ENCODE data around the gene RFPL1.
"Not testable (repeated sequence)": the region's sequence is repeated elsewhere in the genome, so short reads cannot be mapped to it uniquely, and the experiment has no call there.

Gene RFPL1

DNA sequence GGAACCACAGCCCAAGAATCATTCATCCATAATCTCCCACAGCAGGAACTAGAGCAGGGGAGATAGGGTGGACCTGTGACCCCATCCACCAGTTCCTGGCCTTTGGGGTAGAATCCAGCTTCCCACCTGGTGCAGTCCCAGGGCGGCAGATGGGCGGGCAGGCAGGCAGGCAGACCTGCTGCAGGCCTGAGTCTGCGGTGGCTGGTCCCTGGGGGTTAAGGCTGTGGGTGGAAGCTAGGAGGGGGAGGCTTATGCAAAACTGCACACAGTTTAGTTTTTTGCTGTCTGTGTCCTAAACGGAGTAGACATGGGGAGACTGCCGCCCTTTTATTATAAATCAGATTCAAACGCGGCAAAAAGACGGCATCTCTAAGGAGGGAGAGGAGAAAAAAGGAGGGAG is 37.2 kb downstream of the RFPL1 start:
- no peak for DNase-seq (ENCODE audit: insufficient read length, low spot score)
- FAIRE-seq: no peak

DNA sequence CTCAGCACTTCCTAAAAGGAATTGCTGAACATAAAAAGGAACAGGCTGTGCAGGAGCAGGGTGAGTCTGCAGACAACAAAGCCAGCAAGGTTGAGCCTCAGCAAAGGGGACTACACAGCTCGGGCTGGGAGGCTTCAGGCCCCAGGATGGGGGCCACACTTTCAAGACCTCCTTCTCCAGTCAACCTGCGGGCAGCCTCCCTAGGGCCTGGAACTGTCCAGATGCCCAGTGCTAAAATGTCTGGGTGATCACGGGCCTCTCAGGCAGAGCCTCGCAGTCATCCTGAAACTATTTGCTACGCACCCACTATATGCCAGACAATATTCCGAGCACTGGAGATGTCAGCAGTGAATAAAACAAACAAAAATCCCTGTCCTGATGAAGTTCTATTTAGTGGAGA is 37.7 kb downstream of the RFPL1 start:
- FAIRE-seq (no peak), DNase-seq (ENCODE audit: insufficient read length, low spot score) (no peak)

DNA sequence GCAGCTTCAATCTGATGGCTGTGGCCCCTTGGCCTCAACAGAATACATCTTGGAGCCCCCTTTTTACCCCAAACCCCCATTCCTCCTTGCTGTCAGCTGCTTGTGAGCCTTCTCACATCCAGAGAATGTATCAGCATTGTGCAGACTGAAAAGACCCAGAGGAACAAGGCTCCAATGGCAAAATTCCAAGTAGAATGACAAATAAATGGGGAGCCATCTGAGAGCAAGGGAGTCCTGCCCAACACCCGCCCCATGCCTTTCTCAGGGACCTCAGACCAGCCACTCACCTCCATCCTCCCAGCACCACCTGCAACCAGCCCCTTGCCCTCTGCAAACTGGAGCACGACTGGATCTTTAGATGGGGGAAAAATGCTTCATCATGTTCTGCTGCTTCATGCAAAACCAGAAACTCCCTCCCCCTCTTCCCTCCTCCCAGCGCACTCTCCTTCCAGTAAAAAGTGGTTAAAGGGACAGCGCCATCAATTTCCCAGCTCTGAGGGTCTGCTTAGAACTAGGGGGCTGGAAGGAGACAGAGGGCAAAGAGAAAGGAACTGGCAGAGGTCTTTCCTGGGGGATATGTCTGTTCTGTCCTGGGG is 39.4 kb downstream of the RFPL1 start:
- FAIRE-seq: no peak

DNA sequence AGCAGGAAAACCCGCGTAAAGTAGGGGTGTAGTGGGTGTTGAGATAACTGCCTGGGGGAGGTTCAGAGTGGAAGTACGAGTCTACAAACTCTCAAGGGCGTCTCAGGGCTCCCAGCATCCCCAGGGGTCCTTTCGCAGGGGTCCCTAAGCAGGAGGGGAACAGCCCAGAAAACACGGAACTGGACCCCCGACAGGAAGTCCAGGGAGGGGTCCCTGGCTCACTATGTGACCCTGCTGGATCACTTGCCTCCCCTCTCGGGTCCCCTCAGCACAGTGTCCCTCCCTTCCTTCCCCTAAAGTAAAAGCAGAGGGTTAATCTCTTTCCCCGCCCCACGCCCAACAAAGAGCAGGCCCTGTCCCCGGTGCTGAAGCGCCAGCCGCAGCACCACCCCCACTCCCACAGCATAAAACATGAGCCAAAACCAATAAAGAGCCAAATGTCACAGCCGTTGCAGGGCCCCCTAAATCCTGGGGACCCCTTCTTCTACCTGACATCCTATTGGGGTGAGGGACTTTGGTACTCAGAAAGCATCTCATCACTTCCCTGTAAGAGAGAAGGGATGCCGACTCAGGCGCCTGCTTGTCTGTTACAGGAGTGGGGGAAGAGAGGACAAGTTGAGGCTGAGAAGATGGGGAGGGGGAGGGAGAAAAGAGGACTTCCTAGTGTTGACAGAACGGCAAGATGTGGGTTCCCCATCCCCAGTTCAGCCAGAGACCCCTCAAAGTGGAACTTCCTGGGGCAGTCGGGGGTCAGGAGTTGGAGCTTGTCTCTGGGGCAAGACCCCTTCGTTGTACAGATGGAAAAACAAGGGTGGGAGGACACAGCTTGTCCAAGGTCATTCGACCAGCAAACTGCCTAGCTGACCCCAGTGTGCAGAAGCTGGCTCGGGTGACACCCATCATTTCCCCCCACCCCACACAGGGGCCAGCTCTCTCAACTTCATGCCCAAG is 40.2 kb downstream of the RFPL1 start:
- FAIRE-seq: no peak
- DNase-seq (ENCODE audit: insufficient read length, low spot score): no peak

More for the DNA sequence above, 39.4 kb downstream of the RFPL1 start:
- no peak for DNase-seq (ENCODE audit: insufficient read length, low spot score)

DNA sequence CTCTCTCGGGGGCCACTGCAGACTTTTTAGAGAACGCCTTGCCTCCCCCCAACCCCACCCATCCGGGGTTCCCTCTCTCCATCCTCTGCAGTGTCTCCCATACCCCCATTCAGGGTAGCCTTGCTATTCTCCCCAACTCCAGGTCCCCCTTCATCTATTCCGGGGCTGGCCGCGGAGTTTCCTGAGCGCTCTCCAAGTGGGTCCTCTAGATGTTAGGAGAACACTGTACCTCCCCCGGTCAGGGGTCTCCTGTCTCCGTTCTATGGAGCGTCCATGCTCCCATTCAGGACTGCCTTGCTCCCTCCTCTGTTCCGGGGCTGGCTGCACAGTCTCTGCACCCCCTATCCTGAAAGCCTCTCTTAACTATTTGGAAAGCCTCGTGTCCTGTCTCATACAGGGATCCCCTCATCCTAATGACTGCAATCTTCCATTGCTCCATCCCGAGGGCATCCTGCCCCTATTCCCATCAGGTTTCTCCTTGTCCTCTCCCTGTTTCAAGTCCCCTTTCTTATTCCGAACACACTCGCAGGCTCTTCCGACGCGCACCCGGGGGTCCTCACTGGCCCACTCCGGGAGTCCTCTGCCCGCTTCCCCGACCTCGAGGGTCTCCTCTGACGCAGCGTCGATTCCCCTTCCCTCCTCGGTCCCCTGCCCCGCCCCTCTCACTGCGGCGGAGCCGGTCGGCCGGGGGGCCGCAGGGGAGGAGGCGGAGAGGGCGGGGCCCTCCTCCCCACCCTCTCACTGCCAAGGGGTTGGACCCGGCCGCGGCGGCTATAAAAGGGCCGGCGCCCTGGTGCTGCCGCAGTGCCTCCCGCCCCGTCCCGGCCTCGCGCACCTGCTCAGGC is 41.3 kb downstream of the RFPL1 start, which contains the start of gene NEFH:
Gene NEFH, plus strand, starts transcription at position 802 of the 845 bp plus-strand sequence. CDS start 45 bp downstream, outside the sequence.
- DNase-seq (ENCODE audit: insufficient read length, low spot score) (no peak), FAIRE-seq (no peak)

DNA sequence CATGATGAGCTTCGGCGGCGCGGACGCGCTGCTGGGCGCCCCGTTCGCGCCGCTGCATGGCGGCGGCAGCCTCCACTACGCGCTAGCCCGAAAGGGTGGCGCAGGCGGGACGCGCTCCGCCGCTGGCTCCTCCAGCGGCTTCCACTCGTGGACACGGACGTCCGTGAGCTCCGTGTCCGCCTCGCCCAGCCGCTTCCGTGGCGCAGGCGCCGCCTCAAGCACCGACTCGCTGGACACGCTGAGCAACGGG is 41.8 kb downstream of the RFPL1 start:
- DNase-seq (ENCODE audit: insufficient read length, low spot score) (no peak), FAIRE-seq (no peak)

DNA sequence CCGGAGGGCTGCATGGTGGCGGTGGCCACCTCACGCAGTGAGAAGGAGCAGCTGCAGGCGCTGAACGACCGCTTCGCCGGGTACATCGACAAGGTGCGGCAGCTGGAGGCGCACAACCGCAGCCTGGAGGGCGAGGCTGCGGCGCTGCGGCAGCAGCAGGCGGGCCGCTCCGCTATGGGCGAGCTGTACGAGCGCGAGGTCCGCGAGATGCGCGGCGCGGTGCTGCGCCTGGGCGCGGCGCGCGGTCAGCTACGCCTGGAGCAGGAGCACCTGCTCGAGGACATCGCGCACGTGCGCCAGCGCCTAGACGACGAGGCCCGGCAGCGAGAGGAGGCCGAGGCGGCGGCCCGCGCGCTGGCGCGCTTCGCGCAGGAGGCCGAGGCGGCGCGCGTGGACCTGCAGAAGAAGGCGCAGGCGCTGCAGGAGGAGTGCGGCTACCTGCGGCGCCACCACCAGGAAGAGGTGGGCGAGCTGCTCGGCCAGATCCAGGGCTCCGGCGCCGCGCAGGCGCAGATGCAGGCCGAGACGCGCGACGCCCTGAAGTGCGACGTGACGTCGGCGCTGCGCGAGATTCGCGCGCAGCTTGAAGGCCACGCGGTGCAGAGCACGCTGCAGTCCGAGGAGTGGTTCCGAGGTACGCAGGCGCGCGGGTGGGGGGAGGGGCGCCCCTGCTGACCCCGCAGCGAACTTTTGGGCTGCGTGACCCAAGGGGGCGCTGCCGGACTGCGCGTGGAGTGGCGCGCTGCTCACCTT is 42.3 kb downstream of the RFPL1 start:
- no peak for DNase-seq (ENCODE audit: insufficient read length, low spot score)
- FAIRE-seq: no peak

DNA sequence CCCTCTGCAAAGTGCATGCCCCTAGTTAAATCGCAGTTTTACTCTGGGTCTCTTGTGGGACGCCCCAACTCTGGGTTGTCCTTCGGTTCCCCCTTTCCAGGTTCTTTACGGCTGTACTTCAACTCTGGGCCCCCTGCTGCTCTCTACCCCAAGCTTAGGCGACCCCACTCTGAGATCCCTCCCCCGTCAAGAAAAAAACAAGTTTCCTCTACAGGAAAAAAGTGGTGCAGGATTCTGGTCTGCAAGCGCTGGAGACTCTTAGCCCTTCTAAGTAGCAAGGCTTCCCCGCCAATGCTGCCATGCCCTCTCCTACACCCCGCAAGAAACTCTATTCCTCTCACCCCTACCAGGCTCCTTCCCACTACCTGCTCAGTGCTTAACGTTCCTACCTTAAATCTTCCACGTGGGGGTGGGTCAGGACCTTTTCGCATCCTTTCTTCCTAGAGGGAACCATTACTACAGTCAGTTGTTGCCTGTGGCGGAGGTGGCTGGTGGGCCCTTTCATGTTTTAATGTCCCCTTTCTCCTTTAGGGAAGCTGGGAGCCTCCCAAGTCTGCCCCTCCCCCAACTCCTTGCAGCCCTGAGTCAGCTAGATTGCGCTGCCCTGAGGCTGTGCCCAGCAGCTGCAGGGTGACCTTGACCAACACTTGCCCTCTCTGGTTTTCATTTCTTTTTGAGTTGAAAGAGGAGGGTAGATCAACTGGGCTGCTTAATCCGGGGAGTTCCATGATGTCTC is 43.0 kb downstream of the RFPL1 start:
- DNase-seq (ENCODE audit: insufficient read length, low spot score) (no peak), FAIRE-seq (no peak)

DNA sequence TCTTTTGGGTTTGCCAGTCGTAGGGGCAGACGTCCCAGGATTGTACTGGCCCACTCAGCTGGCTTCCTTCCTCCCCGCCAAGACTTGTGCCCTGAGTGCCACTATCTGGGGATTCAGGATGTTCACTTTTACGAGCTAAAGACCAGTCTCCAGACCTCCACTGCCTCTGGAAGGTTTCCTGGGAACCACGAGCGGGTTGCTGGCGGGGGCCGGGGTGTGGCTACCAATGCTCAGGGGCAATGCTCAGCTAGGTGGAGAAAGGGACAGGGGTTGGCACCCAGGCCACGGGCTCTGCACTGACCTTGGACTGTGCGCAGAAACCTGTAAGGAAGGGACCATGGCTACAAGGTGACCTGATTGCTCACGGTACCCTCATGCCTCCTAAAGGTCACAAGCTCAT is 43.9 kb downstream of the RFPL1 start:
- FAIRE-seq: no peak

DNA sequence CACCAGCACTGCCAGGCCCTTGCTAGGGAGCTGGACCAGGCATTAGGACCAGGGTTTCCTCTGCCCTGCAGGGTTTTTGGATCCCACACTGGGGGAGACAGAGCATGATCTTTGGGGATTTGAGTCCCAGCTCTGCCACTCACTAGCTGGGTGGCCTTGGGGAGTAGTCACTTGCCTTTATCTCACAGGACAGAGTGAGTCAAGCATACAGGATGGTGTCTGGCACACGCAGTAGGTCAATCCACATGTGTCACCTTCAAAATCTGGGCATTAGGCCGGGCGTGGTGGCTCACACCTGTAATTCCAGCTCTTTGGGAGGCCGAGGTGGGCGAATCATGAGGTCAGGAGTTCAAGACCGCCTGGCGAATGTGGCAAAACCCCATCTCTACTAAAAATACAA is 44.3 kb downstream of the RFPL1 start:
- no peak for FAIRE-seq
- no peak for DNase-seq (ENCODE audit: insufficient read length, low spot score)

More for the DNA sequence above, 43.9 kb downstream of the RFPL1 start:
- no peak for DNase-seq (ENCODE audit: insufficient read length, low spot score)

DNA sequence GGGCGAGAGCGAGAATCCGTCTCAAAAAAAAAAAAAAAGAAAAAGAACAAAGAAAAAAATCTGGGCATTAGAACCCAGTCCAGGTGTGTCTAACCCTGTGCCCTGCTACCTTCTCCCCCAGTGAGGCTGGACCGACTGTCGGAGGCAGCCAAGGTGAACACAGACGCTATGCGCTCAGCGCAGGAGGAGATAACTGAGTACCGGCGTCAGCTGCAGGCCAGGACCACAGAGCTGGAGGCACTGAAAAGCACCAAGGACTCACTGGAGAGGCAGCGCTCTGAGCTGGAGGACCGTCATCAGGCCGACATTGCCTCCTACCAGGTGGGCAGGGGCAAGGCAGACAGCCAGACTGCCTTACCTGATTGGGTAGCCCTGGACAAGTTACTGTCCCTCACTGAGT is 44.9 kb downstream of the RFPL1 start:
- FAIRE-seq (no peak), DNase-seq (ENCODE audit: insufficient read length, low spot score) (no peak)

DNA sequence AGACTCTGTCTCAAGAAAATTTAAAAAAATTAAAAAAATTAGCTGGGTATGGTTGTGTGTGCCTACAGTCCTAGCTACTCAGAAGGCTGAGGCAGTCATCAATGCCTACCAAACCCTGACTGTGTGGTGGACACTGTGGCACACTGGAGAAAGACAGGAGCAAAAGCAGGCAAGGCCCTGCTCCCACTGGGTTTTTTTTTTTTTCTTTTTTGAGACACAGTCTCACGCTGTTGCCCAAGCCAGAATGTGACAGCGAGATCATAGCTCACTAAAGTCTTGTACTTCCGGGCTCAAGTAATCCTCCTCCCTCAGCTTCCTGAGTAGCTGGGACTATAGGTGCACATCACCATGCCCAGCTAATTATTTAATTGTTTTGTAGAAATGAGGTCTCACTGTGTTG is 46.3 kb downstream of the RFPL1 start:
- no peak for FAIRE-seq

DNA sequence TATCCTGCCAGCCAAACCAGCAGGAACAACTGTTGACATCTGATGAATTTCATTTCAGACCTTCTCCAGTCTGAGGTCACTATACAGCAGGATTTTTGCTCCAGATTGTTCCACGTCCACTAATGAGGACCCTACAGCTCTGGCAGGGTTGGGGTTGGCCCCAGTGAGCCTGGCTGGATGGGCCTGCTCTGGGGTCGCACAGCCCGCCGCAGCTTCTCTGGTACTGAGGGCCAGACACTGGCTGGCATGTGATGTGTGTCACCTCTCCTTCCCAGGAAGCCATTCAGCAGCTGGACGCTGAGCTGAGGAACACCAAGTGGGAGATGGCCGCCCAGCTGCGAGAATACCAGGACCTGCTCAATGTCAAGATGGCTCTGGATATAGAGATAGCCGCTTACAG is 47.1 kb downstream of the RFPL1 start:
- FAIRE-seq: no peak
- no peak for DNase-seq (ENCODE audit: insufficient read length, low spot score)

More for the DNA sequence above, 46.3 kb downstream of the RFPL1 start:
- DNase-seq (ENCODE audit: insufficient read length, low spot score): no peak

DNA sequence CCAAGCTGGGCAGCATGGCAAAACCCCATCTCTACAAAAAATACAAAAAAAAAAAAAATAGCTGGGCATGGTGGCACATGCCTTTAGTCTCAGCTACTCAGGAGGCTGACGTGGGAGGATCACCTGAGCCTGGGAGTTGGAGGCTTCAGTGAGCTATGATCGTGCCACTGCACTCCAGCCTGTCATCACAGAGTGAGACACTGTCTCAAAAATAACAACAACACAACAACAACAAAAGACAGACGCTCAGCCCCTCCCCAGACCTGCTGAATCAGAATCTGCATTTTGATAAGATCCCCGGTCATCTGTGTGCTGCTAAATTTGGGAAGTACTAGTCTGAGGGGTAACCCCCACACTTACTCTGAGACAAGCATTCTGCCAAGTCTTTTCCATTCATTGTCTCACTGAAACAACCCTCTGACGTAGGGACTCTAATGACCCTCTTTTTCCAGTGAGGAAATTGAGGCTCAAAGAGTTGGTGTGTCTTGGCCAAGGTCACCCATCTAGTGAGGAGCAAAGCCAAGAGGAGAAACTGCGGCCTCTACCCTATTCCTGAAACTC is 49.1 kb downstream of the RFPL1 start:
- FAIRE-seq: no peak

DNA sequence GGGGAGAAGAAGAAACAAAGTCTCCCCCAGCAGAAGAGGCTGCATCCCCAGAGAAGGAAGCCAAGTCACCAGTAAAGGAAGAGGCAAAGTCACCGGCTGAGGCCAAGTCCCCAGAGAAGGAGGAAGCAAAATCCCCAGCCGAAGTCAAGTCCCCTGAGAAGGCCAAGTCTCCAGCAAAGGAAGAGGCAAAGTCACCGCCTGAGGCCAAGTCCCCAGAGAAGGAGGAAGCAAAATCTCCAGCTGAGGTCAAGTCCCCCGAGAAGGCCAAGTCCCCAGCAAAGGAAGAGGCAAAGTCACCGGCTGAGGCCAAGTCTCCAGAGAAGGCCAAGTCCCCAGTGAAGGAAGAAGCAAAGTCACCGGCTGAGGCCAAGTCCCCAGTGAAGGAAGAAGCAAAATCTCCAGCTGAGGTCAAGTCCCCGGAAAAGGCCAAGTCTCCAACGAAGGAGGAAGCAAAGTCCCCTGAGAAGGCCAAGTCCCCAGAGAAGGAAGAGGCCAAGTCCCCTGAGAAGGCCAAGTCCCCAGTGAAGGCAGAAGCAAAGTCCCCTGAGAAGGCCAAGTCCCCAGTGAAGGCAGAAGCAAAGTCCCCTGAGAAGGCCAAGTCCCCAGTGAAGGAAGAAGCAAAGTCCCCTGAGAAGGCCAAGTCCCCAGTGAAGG is 50.9 kb downstream of the RFPL1 start:
- not testable (repeated sequence) for FAIRE-seq

More for the DNA sequence above, 49.1 kb downstream of the RFPL1 start:
- DNase-seq (ENCODE audit: insufficient read length, low spot score): no peak

DNA sequence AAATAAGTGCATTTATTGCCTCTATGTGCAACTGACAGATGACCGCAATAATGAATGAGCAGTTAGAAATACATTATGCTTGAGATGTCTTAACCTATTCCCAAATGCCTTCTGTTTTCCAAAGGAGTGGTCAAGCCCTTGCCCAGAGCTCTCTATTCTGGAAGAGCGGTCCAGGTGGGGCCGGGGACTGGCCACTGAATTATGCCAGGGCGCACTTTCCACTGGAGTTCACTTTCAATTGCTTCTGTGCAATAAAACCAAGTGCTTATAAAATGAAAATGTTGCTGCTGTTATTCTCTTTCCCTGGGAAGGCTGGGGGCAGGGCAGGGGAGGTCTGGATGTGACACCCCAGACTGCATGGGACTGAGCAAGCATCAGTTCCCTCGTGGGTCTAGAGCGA is 52.6 kb downstream of the RFPL1 start:
- DNase-seq (ENCODE audit: insufficient read length, low spot score): no peak
- FAIRE-seq: no peak

More for the DNA sequence above, 50.9 kb downstream of the RFPL1 start:
- not testable (repeated sequence) for DNase-seq (ENCODE audit: insufficient read length, low spot score)

All from HTR-8/SVneo (cell line).